Endothelial cell of umbilical vein (primary cell): ENCODE data around the gene MAPKAP1.

Source experiments
- EZH2 ChIP-seq: IDR thresholded peaks from 2 replicates; pipeline ENCODE4 v1.6.1; 2012; ENCODE audit warnings: borderline replicate concordance, low read depth, mild to moderate bottlenecking, moderate library complexity, low read length, inconsistent platforms; ENCODE audit not compliant: severe bottlenecking
- FOS ChIP-seq: IDR thresholded peaks from 2 replicates; pipeline ENCODE4 v1.6.1; 2011; ENCODE audit warnings: mild to moderate bottlenecking, low read length, moderate library complexity, borderline replicate concordance; ENCODE audit not compliant: insufficient read depth
- GATA2 ChIP-seq: IDR thresholded peaks from 2 replicates; pipeline ENCODE4 v1.7.0; 2011; ENCODE audit warnings: low read depth, mild to moderate bottlenecking, moderate library complexity, mixed read lengths, low read length; ENCODE audit not compliant: insufficient read length, insufficient read depth
- MYC ChIP-seq: IDR thresholded peaks from one replicate; pipeline ENCODE4 v1.6.1; 2011; ENCODE audit warnings: mild to moderate bottlenecking, low read depth, low read length
- POLR2A ChIP-seq: IDR thresholded peaks from 2 replicates; pipeline ENCODE4 v1.6.1; 2012; ENCODE audit warnings: low read depth, mild to moderate bottlenecking, control low read depth, low read length
- POLR2AphosphoS5 ChIP-seq: IDR thresholded peaks from 2 replicates; pipeline ENCODE4 v1.6.1; 2012; ENCODE audit warnings: low read depth, mild to moderate bottlenecking, control low read depth, low read length, moderate library complexity; ENCODE audit not compliant: insufficient read depth
- TF ChIP-seq, protein P1 (sequence below), 2 donors: IDR thresholded peaks; 1 replicate in 1 of 2; 2 replicates in 1 of 2; pipeline ENCODE4 v1.5.1; 2011; ENCODE audit warnings: low read length in 2 of 2, mild to moderate bottlenecking in 2 of 2, moderate library complexity in 2 of 2, control low read depth in 1 of 2, inconsistent platforms in 1 of 2, low read depth in 1 of 2; ENCODE audit not compliant: insufficient read depth in 1 of 2; ENCODE audit errors: extremely low read depth in 1 of 2
- TF ChIP-seq, protein P2 (sequence below): IDR thresholded peaks from 2 replicates; pipeline ENCODE4 v1.6.1; 2011; ENCODE audit not compliant: insufficient read depth, insufficient read length

DNA sequence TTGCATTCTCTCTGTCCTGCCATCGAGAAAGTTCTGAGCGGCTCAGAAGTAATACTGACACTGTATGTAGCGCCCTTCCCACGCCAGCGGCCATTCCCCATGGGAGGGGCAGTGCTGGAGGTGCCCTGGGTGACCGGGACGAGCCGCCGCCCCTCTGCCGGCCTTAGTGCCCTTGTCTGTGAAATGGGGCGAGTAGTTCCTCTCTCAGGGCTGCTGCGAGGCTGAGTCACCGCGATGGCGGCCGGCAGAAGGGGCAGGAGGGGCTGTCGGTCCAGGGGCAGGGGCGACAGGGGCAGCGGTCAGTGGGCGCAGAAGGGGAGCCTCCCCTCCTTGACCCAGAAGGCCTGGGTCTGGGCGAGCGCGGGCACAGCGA is 296.5 kb downstream of the MAPKAP1 start:
- TF ChIP-seq, protein P1, sequence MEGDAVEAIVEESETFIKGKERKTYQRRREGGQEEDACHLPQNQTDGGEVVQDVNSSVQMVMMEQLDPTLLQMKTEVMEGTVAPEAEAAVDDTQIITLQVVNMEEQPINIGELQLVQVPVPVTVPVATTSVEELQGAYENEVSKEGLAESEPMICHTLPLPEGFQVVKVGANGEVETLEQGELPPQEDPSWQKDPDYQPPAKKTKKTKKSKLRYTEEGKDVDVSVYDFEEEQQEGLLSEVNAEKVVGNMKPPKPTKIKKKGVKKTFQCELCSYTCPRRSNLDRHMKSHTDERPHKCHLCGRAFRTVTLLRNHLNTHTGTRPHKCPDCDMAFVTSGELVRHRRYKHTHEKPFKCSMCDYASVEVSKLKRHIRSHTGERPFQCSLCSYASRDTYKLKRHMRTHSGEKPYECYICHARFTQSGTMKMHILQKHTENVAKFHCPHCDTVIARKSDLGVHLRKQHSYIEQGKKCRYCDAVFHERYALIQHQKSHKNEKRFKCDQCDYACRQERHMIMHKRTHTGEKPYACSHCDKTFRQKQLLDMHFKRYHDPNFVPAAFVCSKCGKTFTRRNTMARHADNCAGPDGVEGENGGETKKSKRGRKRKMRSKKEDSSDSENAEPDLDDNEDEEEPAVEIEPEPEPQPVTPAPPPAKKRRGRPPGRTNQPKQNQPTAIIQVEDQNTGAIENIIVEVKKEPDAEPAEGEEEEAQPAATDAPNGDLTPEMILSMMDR (IDR thresholded peaks at IDR 0.05; ENCODE audit: extremely low read depth in 1 of 2, insufficient read depth in 1 of 2, low read depth in 1 of 2, low read length in 2 of 2) = no peak
- no peak for TF ChIP-seq POLR2A
- TF ChIP-seq EZH2 = no peak
- no peak for TF ChIP-seq FOS
- TF ChIP-seq, protein P2, sequence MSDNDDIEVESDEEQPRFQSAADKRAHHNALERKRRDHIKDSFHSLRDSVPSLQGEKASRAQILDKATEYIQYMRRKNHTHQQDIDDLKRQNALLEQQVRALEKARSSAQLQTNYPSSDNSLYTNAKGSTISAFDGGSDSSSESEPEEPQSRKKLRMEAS = no peak
- TF ChIP-seq MYC = no peak
- TF ChIP-seq POLR2AphosphoS5 = no peak
- no peak for TF ChIP-seq GATA2
